RPMI8226 (cell line): ENCODE results near the gene ZNF512.
"Not testable (repeated sequence)": the region's sequence is repeated elsewhere in the genome, so short reads cannot be mapped to it uniquely, and the experiment has no call there.

Source experiments
- DNase-seq: peaks from one replicate; pipeline ENCODE4 v3.0.0-alpha.2; 2015

The ZNF512 gene, protein sequence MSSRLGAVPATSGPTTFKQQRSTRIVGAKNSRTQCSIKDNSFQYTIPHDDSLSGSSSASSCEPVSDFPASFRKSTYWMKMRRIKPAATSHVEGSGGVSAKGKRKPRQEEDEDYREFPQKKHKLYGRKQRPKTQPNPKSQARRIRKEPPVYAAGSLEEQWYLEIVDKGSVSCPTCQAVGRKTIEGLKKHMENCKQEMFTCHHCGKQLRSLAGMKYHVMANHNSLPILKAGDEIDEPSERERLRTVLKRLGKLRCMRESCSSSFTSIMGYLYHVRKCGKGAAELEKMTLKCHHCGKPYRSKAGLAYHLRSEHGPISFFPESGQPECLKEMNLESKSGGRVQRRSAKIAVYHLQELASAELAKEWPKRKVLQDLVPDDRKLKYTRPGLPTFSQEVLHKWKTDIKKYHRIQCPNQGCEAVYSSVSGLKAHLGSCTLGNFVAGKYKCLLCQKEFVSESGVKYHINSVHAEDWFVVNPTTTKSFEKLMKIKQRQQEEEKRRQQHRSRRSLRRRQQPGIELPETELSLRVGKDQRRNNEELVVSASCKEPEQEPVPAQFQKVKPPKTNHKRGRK

DNA sequence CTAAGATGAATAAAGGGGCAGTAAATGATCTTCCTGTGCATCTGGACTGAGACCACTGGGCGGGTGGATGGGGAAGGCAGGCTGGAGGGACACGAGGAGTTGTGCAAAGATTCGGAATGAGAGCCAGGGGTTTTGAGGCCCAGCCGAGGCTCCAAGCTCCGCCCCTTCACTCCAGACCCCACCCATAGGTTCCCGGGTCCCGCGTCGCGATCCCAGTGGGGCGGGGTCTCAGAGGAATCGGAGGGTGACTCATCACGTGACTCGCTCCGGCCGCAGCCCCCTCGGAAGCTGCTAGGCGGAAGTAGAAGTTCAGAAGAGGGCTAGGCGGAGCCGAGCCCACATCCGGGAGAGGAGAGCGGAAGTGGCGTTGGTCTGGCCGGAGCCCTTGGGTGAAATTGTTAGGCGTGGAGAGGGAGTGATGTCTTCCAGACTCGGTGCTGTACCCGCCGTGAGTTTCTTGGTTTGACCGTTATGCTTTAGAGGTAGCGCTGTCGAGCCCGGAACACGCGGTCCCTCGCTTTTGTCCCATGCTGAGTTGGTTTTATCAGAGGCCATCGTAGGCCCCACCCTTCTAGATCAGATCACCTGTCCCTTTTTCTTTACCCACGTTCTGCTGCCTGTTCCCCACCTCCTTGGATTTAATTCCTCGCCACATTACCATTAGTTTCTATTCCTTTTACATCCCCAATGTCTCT, at the start of gene ZNF512:
Gene ZNF512, plus strand, starts transcription at position 348 of the 695 bp plus-strand sequence. Its CDS starts 71 bp downstream, at position 419.
- DNase-seq: peak; percentile 88

DNA sequence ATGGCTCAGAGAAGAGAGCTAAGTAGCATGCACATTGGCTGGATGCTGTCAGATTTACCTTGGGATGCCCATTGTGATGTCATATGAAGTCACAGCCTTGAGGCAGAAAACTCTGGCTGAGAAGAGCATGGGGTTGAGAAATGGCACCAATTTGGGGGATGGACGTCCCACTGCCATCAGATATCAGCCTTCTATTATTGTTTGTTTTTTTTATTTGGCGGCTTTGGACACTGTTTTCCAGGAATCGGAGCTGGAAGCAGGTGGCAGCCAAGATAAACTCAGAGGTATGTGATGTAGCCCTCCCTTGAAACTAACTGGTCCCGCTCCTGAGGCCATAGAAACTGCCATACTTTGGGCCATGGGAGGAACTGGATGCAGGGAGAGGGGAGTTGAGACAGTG, 45.6 kb upstream of the ZNF512 start:
- no peak for DNase-seq

DNA sequence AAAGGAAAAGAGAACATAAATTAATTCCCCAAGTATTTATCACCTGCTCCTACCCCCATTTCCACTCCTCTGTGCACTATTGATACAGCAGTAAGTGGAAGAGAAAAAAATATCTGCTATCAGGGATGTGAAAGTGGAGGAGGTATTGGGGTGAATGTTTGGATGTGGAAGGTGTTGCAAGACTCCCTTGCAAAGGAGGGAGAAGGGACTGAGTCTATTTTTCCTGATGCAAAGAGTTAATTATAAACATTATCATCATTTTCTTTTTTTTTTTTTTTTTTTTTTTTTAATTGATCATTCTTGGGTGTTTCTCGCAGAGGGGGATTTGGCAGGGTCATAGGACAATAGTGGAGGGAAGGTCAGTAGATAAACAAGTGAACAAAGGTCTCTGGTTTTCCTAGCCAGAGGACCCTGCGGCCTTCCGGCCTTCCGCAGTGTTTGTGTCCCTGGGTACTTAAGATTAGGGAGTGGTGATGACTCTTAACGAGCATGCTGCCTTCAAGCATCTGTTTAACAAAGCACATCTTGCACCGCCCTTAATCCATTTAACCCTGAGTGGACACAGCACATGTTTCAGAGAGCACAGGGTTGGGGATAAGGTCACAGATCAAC, 43.9 kb upstream of the ZNF512 start:
- not testable (repeated sequence) for DNase-seq

DNA sequence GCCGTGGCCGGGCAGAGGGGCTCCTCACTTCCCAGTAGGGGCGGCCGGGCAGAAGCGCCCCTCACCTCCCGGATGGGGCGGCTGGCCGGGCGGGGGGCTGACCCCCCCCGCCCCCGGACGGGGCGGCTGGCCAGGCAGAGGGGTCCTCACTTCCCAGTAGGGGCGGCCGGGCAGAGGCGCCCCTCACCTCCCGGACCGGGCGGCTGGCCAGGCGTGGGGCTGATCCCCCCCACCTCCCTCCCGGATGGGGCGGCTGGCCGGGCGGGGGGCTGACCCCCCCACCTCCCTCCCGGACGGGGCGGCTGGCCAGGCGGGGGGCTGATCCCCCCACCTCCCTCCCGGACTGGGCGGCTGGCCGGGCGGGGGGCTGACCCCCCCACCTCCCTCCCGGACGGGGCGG, 43.2 kb upstream of the ZNF512 start:
- not testable (repeated sequence) for DNase-seq

DNA sequence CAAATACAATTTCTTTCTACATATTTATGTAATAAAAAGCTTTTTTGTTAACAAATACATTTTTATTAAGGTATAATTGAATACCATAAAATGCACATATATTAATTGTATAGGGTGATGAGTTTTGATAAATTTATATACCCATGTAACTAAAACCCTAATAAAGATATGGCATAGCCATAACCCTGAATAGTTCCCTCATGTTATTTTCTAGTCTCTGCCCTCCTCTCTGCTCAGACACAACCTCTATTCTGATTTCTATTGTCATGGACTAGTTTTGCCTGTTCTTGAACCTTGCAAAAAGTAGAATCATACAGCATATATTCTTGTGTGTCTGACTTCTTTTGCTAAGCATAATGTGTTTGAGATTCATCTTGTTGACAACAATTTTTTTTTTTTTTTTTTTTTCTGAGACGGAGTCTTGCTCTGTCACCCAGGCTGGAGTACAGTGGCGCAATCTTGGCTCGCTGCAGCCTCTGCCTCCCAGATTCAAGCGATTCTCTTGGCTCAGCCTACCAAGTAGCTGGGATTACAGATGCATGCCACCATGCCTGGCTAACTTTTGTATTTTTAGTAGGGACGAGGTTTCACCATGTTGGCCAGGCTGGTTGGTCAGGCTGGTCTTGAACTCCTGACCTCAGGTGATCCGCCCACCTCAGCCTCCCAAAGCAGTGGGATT, 38.6 kb upstream of the ZNF512 start:
- no peak for DNase-seq

DNA sequence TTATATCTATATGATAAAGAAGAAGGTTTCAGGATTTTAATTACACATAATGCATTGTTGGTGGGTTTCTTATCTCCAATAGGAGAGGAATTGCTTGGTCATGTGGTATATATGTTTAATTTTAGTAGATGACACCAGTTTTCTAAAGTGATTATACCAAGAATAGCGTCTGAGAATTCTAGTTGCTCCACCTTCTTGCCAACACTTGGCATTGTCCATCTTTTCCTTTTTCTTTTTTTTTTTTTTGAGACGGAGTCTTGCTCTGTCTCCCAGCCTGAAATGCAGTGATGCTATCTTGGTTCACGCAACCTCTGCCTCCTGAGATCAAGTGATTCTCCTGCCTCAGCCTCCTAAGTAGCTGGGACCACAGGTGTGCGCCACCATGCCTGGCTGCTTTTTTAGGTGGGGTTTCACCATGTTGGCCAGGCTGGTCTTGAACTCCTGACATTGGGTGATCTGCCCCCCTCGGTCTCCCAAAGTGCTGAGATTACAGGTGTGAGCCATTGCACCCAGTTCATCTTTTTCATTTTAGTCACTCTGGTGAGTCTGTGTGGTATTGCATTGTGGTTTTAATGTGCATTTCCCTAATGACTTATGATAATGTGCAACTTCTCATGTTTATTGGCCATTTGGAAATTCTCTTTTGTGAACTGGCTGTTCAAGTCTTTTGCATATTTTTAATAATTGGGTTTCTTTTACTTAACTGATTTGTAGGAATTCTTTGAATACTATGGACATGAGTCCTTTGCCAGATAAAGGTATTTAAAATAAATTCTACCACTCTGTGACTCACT, 37.3 kb upstream of the ZNF512 start:
- DNase-seq: no peak

DNA sequence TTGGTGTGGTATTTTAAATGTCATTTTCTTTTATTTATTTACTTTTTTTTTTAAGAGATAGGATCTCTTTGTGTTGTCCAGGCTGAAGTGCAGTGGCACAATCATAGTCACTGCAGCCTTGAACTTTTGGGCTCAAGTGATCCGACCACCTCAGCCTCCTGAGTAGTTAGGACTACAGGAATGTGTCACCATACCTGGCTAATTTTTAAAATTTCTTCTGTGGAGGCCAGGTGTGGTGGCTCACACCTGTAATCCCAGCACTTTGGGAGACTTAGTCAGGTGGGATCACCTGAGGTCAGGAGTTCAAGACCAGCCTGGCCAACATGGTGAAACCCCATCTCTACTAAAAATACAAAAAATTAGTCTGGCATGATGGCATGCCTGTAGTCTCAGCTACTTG, 33.5 kb upstream of the ZNF512 start:
- DNase-seq: no peak

DNA sequence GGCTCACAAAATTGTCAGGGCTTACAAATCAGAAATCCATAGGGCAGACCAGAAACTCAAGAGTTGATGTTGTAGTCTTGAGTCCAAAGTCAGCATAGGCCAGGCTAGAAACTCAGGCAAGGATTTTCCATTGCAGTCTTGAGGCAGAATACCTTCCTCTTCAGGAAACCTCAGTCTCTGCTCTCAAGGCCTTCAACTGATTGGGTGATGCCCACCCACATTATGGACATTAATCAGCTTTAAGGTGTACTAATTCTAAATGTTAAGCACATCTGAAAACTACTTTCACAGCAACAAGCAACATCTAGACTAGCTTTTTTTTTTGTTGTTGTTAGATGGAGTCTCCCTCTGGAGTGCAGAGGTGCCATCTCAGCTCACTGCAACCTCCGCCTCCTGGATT, 31.3 kb upstream of the ZNF512 start:
- DNase-seq: no peak

DNA sequence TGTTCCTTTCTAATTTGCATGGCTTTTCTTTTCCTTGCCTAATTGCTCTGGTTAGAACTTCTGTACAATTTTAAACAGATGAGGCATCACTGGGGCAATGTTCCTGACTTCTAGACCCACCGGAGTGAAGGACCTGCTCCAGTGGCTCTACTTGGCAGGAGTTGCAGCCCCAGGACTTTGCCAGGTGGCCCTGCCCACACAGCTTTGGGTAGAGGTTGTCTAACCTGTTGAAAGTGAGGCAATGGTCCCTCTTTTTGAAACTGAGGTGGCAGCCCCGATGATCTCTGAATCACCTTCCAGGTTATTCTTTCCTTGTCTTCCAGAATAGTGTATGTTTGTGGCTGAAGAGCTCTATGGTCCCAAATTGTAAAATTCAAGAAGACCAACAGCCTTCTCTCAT, 29.9 kb upstream of the ZNF512 start:
- DNase-seq: no peak

DNA sequence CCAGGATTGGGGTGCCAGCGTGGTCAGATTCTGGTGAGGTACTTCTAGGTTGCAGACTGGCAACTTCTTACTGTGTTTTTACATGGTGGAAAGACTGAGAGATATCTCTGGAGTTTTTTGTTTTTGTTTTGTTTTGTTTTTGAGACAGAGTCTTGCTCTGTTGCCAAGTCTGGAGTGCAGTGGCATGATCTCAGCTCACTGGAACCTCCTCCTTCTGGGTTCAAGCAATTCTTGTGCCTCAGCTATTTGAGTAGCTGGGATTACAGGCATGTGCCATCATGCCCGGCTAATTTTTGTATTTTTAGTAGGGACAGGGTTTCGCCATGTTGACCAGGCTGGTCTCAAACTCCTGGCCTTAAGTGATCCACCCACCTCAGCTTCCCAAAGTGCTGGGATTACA, 28.4 kb upstream of the ZNF512 start:
- DNase-seq: not testable (repeated sequence)

DNA sequence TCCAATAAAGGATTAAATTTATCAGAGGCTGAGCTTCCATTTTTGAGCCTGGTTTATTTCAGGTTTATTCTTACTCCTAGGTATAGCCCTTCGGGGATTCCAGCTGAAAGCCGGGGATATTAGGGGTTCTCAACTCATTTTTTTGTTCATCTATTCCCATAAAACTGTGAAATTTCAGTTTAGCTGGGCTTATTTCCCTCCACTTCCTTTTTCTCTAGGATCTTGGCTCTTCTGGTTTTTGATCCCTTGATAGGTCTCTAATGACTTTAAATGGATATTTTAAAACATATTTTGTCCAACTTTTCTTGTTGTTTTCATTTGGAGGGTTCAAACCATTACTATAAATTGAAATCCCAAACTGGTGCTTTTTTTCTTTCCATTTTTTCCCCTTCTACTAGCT, 23.6 kb upstream of the ZNF512 start:
- no peak for DNase-seq

DNA sequence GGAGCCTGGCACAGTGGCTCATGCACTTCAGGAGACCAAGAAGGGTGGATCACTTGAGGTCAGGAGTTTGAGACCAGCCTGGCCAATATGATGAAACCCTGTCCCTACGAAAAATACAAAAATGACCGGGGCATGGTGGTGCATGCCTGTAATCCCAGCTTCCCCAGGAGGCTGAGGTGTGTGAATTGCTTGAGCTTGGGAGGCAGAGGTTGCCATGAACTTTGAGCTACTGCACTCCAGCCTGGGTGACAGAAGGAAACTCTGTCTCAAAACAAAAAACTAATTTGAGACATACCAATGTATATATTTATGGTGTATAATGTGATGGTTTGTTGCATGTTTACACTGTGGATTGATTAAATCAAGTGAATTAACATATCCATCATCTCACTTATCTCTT, 21.8 kb upstream of the ZNF512 start:
- no peak for DNase-seq

DNA sequence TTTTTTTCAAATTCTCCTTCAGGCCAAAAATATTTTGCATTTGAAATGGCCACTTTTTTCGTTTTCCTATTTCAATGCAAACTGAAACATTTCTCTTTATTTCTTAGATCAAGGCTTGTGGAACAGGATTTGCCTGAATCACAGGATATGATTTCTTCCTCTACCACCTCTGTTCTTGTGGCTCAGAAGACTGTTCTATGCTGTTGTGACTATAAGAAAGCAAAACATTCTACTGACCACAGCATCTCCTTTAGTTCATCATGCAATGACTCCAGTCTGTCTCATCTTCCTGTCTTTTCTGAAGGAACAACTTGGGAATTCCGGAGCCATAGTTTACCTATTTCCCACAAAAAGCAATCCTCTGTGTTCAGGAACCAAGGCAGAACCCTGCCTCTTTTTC, 16.2 kb upstream of the ZNF512 start:
- DNase-seq: no peak

DNA sequence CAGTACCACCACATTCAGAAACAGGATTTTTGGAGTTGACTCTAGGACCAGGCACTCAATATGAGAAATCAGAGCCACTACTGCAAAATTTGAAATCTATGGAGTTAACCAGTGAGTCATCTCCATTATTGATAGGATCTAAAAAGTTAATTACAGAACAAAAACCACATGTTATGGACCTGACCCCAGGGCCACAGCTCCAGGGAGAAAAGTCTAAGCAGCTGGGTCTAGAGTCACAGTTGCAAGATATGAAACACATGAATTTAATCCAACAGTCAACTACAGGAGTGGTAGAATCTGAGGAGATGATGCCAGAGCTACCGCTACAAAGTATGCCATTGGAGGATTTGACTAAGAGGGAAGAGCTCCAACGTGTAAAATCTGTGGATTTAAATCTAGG, 13.4 kb upstream of the ZNF512 start:
- DNase-seq: no peak

DNA sequence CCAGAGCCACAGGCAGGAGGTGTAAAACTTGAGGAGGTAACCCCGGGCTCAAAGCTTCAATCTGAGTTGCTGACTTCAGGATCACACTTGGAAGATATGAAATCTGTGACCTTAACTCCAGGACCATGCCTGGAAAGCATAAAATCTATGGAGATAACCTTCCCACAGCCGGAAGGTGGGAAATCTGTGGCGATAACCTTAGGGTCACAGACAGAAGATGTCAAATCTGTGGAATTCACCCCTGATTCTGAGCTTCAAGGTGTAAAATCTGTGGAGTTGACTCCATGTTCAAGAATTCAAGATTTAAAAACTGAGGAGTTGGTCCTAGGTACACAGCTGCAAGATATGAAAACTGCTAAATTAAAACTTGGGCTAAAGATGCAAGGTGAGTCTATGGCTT, 11.6 kb upstream of the ZNF512 start:
- no peak for DNase-seq

DNA sequence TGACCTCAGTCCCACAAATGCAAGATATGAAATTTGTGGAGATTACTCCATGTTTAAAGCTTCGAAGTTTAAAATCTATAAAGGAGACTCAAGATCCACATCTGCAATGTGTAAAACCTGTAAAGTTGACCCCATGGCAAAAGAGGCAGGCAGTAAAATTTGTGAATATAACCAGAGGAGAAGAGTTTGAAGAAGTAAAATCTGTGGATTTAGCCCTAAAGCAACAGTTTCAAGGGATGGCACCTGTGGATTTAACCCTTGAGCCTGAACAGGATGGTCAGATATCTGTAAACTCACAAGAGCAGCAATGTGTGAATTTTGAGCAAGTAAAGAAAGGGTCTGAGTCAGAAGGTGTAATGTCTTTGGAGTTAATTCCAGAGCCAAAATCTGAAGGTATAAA, 11.2 kb upstream of the ZNF512 start:
- no peak for DNase-seq

DNA sequence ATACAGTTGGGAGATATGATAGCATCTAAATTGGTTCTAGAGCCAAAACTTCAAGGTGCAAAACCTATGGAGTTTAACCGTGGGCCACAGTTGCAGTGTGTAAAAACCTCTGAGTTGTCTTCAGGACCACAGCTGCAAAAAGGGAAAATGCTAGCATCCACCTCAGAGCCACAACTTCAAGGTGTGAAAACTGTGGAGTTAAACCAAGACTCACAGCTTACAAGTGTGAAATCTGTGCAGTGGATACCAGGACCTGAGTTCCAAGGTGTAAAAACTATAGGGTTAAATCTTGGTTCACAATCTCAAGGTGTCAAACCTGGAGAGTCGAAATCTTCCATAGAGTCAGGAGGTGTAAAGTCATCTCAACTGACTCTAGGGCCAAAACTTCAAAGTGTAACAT, 10.4 kb upstream of the ZNF512 start:
- no peak for DNase-seq

DNA sequence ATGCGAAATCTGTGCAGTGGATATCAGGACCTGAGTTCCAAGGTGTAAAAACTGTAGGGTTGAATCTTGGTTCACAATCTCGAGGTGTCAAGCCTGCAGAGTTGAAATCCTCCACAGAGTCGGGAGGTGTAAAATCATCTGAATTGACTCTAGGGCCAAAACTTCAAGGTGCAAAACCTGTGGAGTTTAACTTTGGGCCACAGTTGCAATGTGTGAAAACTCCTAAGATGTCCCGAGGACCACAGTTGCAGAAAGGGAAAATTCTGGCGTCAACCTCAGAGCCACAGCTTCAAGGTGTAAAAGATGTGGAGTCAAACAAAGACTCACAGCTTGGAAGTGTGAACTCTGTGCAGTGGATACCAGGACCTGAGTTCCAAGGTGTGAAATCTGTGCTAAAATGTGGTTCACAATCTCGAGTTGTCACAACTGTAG, 9.8 kb upstream of the ZNF512 start:
- no peak for DNase-seq

DNA sequence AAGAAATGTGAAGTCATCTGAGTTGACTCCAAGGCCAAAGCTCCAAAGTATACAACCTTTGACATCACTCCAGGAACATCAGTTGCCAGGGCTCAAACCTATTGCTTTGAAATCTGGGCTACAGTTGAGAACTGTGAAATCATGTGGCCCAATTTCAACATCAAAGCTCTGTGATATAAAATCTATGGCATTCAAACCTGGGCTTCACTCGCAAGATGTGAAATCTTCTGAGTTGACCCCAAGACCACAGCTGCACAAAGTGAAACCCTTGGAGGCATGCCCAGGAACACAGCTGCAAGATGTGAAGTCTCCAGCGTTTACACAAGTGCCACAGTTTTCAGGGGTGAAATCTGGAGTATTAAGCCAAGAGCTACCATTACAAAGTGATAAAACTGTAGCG, 9.4 kb upstream of the ZNF512 start:
- peak; percentile 80 for DNase-seq

DNA sequence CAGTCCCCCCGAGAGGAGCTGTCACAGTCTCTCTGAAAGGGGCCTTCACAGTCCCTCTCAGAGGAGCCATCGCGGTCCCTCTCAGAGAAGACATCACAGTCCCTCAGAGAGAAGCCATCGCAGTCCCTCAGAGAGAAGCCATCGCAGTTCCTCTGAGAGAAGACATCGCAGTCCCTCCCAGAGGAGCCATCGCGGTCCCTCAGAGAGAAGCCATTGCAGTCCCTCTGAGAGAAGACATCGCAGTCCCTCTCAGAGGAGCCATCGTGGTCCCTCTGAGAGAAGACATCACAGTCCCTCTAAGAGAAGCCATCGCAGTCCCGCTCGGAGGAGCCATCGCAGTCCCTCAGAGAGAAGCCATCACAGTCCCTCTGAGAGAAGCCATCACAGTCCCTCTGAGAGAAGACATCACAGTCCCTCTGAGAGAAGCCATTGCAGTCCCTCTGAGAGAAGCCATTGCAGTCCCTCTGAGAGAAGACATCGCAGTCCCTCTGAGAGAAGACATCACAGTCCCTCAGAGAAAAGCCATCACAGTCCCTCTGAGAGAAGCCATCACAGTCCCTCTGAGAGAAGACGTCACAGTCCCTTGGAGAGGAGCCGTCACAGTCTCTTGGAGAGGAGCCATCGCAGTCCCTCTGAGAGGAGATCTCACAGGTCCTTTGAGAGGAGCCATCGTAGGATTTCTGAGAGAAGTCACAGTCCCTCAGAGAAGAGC, 1.3 kb upstream of the ZNF512 start:
- no peak for DNase-seq

DNA sequence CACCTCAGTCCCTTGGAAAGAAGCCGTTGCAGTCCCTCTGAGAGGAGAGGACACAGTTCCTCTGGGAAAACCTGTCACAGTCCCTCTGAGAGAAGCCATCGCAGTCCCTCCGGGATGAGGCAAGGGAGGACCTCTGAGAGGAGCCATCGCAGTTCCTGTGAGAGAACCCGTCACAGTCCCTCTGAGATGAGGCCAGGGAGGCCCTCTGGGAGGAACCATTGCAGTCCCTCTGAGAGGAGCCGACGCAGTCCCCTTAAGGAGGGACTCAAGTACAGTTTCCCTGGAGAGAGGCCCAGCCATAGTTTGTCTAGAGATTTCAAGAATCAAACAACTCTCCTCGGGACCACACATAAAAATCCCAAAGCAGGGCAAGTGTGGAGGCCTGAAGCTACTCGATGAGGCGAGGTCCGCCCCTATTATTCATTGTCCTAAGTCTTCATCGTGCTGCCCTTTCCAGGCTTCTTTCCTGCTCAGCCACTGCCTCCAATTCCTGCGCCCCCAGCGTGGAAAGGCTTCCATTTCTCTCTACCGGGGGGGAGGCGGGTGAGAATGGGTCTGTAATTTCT, 630 bp upstream of the ZNF512 start:
- DNase-seq: no peak
